HCT116 (cell line): Measurements from ENCODE around the gene IFIH1. TPM values are rescaled to one million over a fixed set of nuclear protein-coding genes. Genes with fewer than 3 reads are reported as not detected.
A peak's percentile ranks its signal among the peaks of the same experiment; 100 is the strongest.

Experiments used
- ATAC-seq: fragments of 200-7000 bp; cut with Tn5 transposase; 2 replicates; pipeline ENCODE4 v1.9.1; 2020; ENCODE audit warnings: mild to moderate bottlenecking, moderate library complexity
- BruUV-seq: library from RNA; stranded (reverse); fragments of 400-500 nt; replicated peaks from 2 replicates; lab custom pipeline; 2021; lab: Mats Ljungman, UMichigan
- CTCF ChIA-PET: fragments of 300-600 bp; sonication (Branson Sonifier 250); formaldehyde crosslinking; loops from one replicate; lab custom pipeline; 2021; ENCODE audit warnings: antibody characterized with exemption; lab: Charles Lee
- POLR2A ChIA-PET: fragments of 300-600, 350-600 bp; sonication (Branson Sonifier 250); formaldehyde crosslinking; loops from one replicate; lab custom pipeline; 2021; ENCODE audit warnings: antibody characterized with exemption; lab: Charles Lee
- RAD21 ChIA-PET, 2 experiments: fragments of 300-600 bp; sonication (Branson Sonifier 250); formaldehyde crosslinking; loops; one replicate each; lab custom pipeline; 2023; ENCODE audit warnings: low total read pairs in 2 of 2; ENCODE audit not compliant: uncharacterized antibody in 2 of 2, unreplicated experiment in 2 of 2, low non-redundant PET in 1 of 2; lab: Charles Lee
- DNase-seq: peaks from one replicate; pipeline ENCODE4 v3.0.0-alpha.2; 2010; ENCODE audit warnings: low read depth, low spot score
- H2AFZ ChIP-seq: fragments of 200-600 bp; shearing (Covaris generic), sonication (generic); 2 replicates; pipeline ENCODE4 v1.6.1; 2017; ENCODE audit warnings: low read depth, mixed run types, mixed read lengths, antibody characterized with exemption, low read length; ENCODE audit not compliant: poor library complexity, severe bottlenecking
- H3K27ac ChIP-seq: 2 replicates; pipeline ENCODE4 v1.5.1; 2012; ENCODE audit warnings: low read depth, low read length
- H3K27me3 ChIP-seq: fragments of 200-600 bp; sonication (generic); 2 replicates; pipeline ENCODE4 v1.6.1; 2016; ENCODE audit warnings: mixed run types, low read length, mixed read lengths; ENCODE audit not compliant: insufficient read depth
- H3K36me3 ChIP-seq, 2 experiments: fragments of 200-500 bp in 1 of 2; fragments of 200-600 bp in 1 of 2; sonication (Bioruptor generic) in 1 of 2; sonication (generic) in 1 of 2; 2 replicates each; pipeline versions ENCODE4 v1.5.1 to v1.6.1; 2014 to 2016; ENCODE audit warnings: low read length in 2 of 2, inconsistent platforms in 1 of 2, mixed read lengths in 1 of 2, mixed run types in 1 of 2; ENCODE audit not compliant: insufficient read depth in 2 of 2, control insufficient read depth in 1 of 2
- H3K4me1 ChIP-seq, 2 experiments: fragments of 200-600 bp in 1 of 2; sonication (generic) in 1 of 2; 2 replicates each; pipeline versions ENCODE4 v1.5.1 to v1.6.1; 2012 to 2017; ENCODE audit warnings: low read length in 2 of 2, inconsistent platforms in 1 of 2, mild to moderate bottlenecking in 1 of 2, mixed read lengths in 1 of 2, mixed run types in 1 of 2, moderate library complexity in 1 of 2; ENCODE audit not compliant: insufficient read depth in 2 of 2, control insufficient read depth in 1 of 2
- H3K4me2 ChIP-seq: fragments of 200-600 bp; sonication (generic); 2 replicates; pipeline ENCODE4 v1.6.1; 2017; ENCODE audit warnings: mixed run types, low read length, mixed read lengths
- H3K4me3 ChIP-seq, 2 experiments: fragments of 200-600 bp in 1 of 2; sonication (generic) in 1 of 2; replicated peaks in 1 of 2; 2 replicates each; pipeline ENCODE4 v1.5.1; 2011 to 2016; ENCODE audit warnings: low read length in 2 of 2, control low read depth in 1 of 2, low read depth in 1 of 2, mild to moderate bottlenecking in 1 of 2, mixed read lengths in 1 of 2, mixed run types in 1 of 2
- H3K79me2 ChIP-seq: fragments of 200-600 bp; sonication (generic); 2 replicates; pipeline ENCODE4 v1.6.1; 2017; ENCODE audit warnings: mild to moderate bottlenecking, mixed run types, low read length, moderate library complexity, mixed read lengths; ENCODE audit not compliant: insufficient read depth
- H3K9ac ChIP-seq: fragments of 200-600 bp; sonication (generic); 2 replicates; pipeline ENCODE4 v1.6.1; 2016; ENCODE audit warnings: low read length, mixed read lengths
- H3K9me2 ChIP-seq: fragments of 200-600 bp; sonication (generic), shearing (Covaris generic); 2 replicates; pipeline ENCODE4 v1.6.1; 2017; ENCODE audit warnings: mixed run types, mild to moderate bottlenecking, moderate library complexity; ENCODE audit not compliant: insufficient read depth
- H3K9me3 ChIP-seq, 2 experiments: fragments of 200-500 bp in 1 of 2; fragments of 200-600 bp in 1 of 2; sonication (Bioruptor generic) in 1 of 2; sonication (generic) in 1 of 2; 2 replicates each; pipeline ENCODE4 v1.6.1; 2014 to 2017; ENCODE audit warnings: low read length in 2 of 2, mixed read lengths in 2 of 2, inconsistent platforms in 1 of 2, low read depth in 1 of 2, mild to moderate bottlenecking in 1 of 2, mixed run types in 1 of 2, moderate library complexity in 1 of 2; ENCODE audit not compliant: control insufficient read depth in 1 of 2, insufficient read depth in 1 of 2
- H4K20me1 ChIP-seq: fragments of 200-600 bp; sonication (generic), shearing (Covaris generic); 2 replicates; pipeline ENCODE4 v1.6.1; 2017; ENCODE audit warnings: mixed run types, mild to moderate bottlenecking, moderate library complexity; ENCODE audit not compliant: insufficient read depth
- ATF3 ChIP-seq: IDR thresholded peaks from 2 replicates; pipeline ENCODE4 v1.6.1; 2012
- CBX3 ChIP-seq: IDR thresholded peaks from 2 replicates; pipeline ENCODE4 v1.6.1; 2012; ENCODE audit warnings: low read depth
- EGR1 ChIP-seq: IDR thresholded peaks from 2 replicates; pipeline ENCODE4 v1.6.1; 2012; ENCODE audit warnings: low read depth
- ELF1 ChIP-seq: IDR thresholded peaks from 2 replicates; pipeline ENCODE4 v1.6.1; 2012; ENCODE audit warnings: low read depth, borderline replicate concordance
- EZH2 ChIP-seq: fragments of 200-600 bp; sonication (generic); IDR thresholded peaks from 2 replicates; pipeline ENCODE4 v1.6.1; 2017; ENCODE audit warnings: antibody characterized with exemption, mixed run types
- EZH2phosphoT487 ChIP-seq: fragments of 200-600 bp; IDR thresholded peaks from 2 replicates; pipeline ENCODE4 v1.6.1; 2018; ENCODE audit warnings: antibody characterized with exemption, borderline replicate concordance
- FOSL1 ChIP-seq: IDR thresholded peaks from 2 replicates; pipeline ENCODE4 v1.6.1; 2012; ENCODE audit warnings: low read depth
- JUND ChIP-seq: IDR thresholded peaks from 2 replicates; pipeline ENCODE4 v1.6.1; 2012
- MAX ChIP-seq: IDR thresholded peaks from 2 replicates; pipeline ENCODE4 v1.6.1; 2012
- POLR2AphosphoS5 ChIP-seq: IDR thresholded peaks from 2 replicates; pipeline ENCODE4 v1.6.1; 2011; ENCODE audit warnings: mild to moderate bottlenecking, low read depth, low read length, moderate library complexity
- REST ChIP-seq: IDR thresholded peaks from 2 replicates; pipeline ENCODE4 v1.6.1; 2012; ENCODE audit warnings: low read depth
- SP1 ChIP-seq: IDR thresholded peaks from 2 replicates; pipeline ENCODE4 v1.6.1; 2012; ENCODE audit warnings: low read depth
- SRF ChIP-seq: IDR thresholded peaks from 2 replicates; pipeline ENCODE4 v1.6.1; 2012; ENCODE audit warnings: low read depth
- YY1 ChIP-seq: IDR thresholded peaks from 2 replicates; pipeline ENCODE4 v1.6.1; 2011; ENCODE audit warnings: low read length, low read depth, moderate library complexity, mild to moderate bottlenecking; ENCODE audit not compliant: insufficient replicate concordance; ENCODE audit errors: extremely low read depth
- ZBTB33 ChIP-seq: IDR thresholded peaks from 2 replicates; pipeline ENCODE4 v1.6.1; 2011; ENCODE audit warnings: mild to moderate bottlenecking, low read length, moderate library complexity; ENCODE audit not compliant: insufficient replicate concordance; ENCODE audit errors: extremely low read depth
- ZNF274 ChIP-seq: fragments of 200-500 bp; sonication (Bioruptor generic); IDR thresholded peaks from 2 replicates; pipeline ENCODE4 v1.6.1; 2014; ENCODE audit warnings: mild to moderate bottlenecking, low read depth, low read length, inconsistent platforms
- intact Hi-C: fragments of 100-400 bp; cut with micrococcal nuclease; formaldehyde crosslinking; loops from 2 replicates; pipeline ENCODE4 v1.10.0; 2022
- total RNA-seq: library from RNA; stranded (reverse); gene quantifications from one replicate; pipeline ENCODE4 v1.2.1, GENCODE V29; 2021; ENCODE audit not compliant: unreplicated experiment

IFIH1 gene
- total RNA-seq, 1 experiment from 2014 or later, result 7.0 TPM

- TF ChIP-seq ZBTB33 (no peak), EZH2 (no peak), ELF1 (no peak), YY1 (no peak), EZH2phosphoT487 (no peak), ZNF274 (no peak), EGR1 (no peak), CBX3 (peak; percentile 56; the same call in 1 of the 2 replicates)
Measured at GRCh38 chr2:162244541-162245031, 73.9 kb downstream of the IFIH1 start (continued).

GRCh38 chr2:162243715-162244114 lies 74.8 kb downstream of the IFIH1 start:
- TF ChIP-seq MAX (no peak), SP1 (no peak), ELF1 (no peak), JUND (no peak), POLR2AphosphoS5 (no peak), FOSL1 (no peak), EZH2 (no peak), EZH2phosphoT487 (no peak), SRF (no peak), ATF3 (no peak), REST (no peak)
- H3K36me3 ChIP-seq, result no peaks in the 10 kb centered on the region
- H3K9me3 ChIP-seq, result no peaks in the 10 kb centered on the region
- peak overlapping the region; percentile 87 for H2AFZ ChIP-seq
- ChIA-PET RAD21 (no interaction called here), POLR2A (no interaction called here), CTCF (no interaction called here)
- H3K4me2 ChIP-seq, result no peak overlapping the region
- H3K9me2 ChIP-seq, result no peaks in the 10 kb centered on the region
- H3K27me3 ChIP-seq, result no peaks in the 10 kb centered on the region
- H3K9ac ChIP-seq, result no peak overlapping the region
- DNase-seq, result no peak
- BruUV-seq, result no TSS peak
- H3K4me3 ChIP-seq, result no peak overlapping the region
- no peak overlapping the region for H3K27ac ChIP-seq
- peaks cover 0 to 26% of the 10 kb centered on the region in 2 experiments; a peak in 2 of 4 replicates for H3K4me1 ChIP-seq
- H4K20me1 ChIP-seq, result no peaks in the 10 kb centered on the region
- no peak for ATAC-seq
- intact Hi-C loops, result no loop called here
- no peaks in the 10 kb centered on the region for H3K79me2 ChIP-seq
